Astrocyte of the spinal cord (primary cell): ENCODE data around the gene CHRNB2.

ENCODE experiments used
- DNase-seq: peaks from one replicate; pipeline ENCODE4 v3.0.0; 2011; ENCODE audit warnings: low read depth, low spot score
- H3K4me3 ChIP-seq: 2 replicates; pipeline ENCODE4 v1.5.1; 2011; ENCODE audit warnings: low read depth, mild to moderate bottlenecking, low read length, moderate library complexity
- CTCF ChIP-seq: IDR thresholded peaks from 2 replicates; pipeline ENCODE4 v1.5.1; 2012; ENCODE audit warnings: low read depth, mild to moderate bottlenecking, low read length, inconsistent platforms
- in situ Hi-C: cut with HindIII; loops from 2 replicates; pipeline ENCODE4 v1.10.0; 2017; ENCODE audit warnings: low sequenced_read_pairs

The CHRNB2 gene

GRCh38 chr1:154572468-154573167 lies 5.0 kb downstream of the CHRNB2 start:
- no peak overlapping the region for H3K4me3 ChIP-seq
- in situ Hi-C loops = no loop called here
- no peak for DNase-seq
- TF ChIP-seq CTCF = no peak

GRCh38 chr1:154573168-154573510 lies 5.6 kb downstream of the CHRNB2 start:
- DNase-seq = no peak
- TF ChIP-seq CTCF = no peak
- in situ Hi-C loops = no loop called here
- no peak overlapping the region for H3K4me3 ChIP-seq

- DNase-seq = no peak
- TF ChIP-seq CTCF = no peak
- in situ Hi-C loops = no loop called here
- H3K4me3 ChIP-seq = no peak overlapping the region
Observed at GRCh38 chr1:154574716-154575115, 7.1 kb downstream of the CHRNB2 start.

- in situ Hi-C loops = no loop called here
- H3K4me3 ChIP-seq = no peak overlapping the region
- no peak for TF ChIP-seq CTCF
- no peak for DNase-seq
Observed at GRCh38 chr1:154575147-154575927, 7.8 kb downstream of the CHRNB2 start.

GRCh38 chr1:154575951-154576566 lies 8.5 kb downstream of the CHRNB2 start:
- in situ Hi-C loops = no loop called here
- TF ChIP-seq CTCF = no peak

GRCh38 chr1:154577346-154578057 lies 9.9 kb downstream of the CHRNB2 start:
- DNase-seq = no peak
- H3K4me3 ChIP-seq = no peak overlapping the region
- in situ Hi-C loops = no loop called here
- no peak for TF ChIP-seq CTCF

More at GRCh38 chr1:154575951-154576566, 8.5 kb downstream of the CHRNB2 start:
- no peak for DNase-seq
- H3K4me3 ChIP-seq = no peak overlapping the region
